CD4-positive, alpha-beta T cell treated with Interleukin-6 at 100 ng/mL for 8 hours (primary cell): ENCODE data around the gene TBL1XR1.
A peak's percentile ranks its signal among the peaks of the same experiment; 100 is the strongest.
"Not testable (repeated sequence)": the region's sequence is repeated elsewhere in the genome, so short reads cannot be mapped to it uniquely, and the experiment has no call there.

Experiments
- DNase-seq: peaks from one replicate; pipeline ENCODE4 v3.0.0-alpha.2; 2020; ENCODE audit warnings: mixed read lengths, low spot score

TBL1XR1 gene

DNA sequence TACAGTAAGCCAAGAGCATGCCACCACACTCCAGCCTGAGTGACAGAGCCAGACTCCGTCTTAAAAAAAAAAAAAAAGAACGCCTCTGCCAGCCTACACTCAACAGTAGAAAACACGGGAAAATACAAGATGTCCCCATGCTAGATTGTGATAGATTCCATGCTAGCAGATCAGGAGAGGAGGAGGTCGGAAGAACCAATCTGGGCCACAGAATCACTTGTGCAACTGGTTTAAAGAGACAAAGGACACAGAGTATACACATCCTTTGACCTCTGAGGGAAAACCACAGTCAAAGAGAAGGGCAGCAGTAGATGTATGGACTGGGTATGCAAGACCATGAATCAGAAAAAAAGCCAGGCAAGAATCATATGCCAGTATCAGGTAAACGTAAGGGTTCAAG, 15.9 kb downstream of the TBL1XR1 start:
- DNase-seq, result no peak

DNA sequence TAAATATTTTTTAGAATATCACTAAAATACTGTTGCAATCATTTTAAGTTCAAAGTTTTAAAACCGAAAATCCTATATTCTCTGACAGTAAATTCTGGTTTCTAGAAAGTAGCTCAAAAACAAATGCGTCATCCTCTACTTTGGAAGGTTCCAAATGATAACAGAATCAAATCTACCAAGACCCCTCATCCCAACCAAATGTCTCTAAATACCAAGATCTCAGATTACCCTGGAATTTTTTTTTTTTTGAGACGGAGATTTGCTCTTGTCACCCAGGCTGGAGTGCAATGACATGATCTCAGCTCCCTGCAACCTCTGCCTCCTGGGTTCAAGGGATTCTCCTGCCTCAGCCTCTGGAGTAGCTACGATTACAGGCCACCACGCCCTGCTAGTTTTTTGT, 16.8 kb downstream of the TBL1XR1 start:
- no peak for DNase-seq

- DNase-seq, result no peak
Measured at GRCh38 chr3:177179281-177180067, 17.8 kb downstream of the TBL1XR1 start.

DNA sequence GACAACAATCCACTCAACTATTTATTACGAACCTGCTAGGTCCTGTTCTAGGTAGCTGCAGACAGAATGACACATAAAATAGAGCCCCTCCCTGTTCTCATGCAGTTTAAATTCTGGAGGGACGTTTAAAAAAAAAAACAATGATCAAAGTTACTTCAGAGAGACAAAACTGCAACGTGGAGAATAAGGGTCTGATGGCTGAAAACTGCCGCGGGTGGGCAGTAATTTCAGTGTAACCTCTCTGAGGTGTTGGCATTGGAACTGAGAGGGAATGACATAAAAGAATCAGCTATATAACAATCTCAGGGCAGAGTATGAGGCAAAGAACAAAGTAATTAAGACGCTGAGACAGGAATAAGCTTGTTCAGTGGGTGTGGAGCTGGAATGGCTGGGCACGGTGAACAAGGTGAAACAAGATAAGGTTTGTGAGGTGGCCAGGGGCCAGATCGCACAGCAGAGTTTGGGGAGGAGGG, 19.5 kb downstream of the TBL1XR1 start:
- no peak for DNase-seq

- no peak for DNase-seq
Measured at GRCh38 chr3:177174607-177175170, 22.6 kb downstream of the TBL1XR1 start.

GRCh38 chr3:177169936-177170722, 27.2 kb downstream of the TBL1XR1 start:
- no peak for DNase-seq

GRCh38 chr3:177168431-177168830, 28.9 kb downstream of the TBL1XR1 start:
- DNase-seq, result no peak

DNA sequence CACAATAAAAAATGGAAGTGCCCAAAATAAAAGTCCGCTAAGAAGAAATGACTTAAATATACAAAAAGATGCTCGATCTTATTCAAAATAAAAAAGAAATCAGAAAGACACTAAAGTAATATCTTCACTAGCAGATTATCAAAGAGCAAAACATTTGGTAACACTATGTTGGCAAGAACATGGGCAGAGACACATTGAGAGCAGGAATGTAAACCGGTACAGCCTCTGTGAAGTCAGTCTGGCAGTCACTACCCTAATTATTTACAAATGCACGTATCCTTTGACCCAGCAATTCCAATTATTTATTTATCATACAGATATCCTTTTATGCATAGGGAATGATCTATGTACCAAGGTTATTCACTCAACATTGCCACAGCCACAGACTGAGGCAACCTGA, 34.5 kb downstream of the TBL1XR1 start:
- DNase-seq, result no peak

DNA sequence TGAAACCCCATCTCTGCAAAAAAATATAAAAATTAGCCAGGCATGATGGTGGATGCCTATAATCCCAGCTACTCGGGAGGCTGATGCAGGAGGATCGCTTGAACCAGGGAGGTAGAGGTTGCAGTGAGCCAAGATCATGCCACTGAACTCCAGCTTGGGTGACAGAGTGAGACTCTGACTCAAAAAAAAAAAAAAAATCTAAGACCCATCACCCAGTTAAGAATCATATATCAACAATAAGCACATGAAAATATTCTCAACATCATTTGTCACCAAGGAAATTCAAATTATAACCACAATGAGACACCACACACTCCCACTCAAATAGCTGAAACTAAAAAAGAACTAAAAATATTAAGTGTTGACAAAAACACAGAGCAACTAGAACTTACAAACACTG, 35.7 kb downstream of the TBL1XR1 start:
- DNase-seq, result not testable (repeated sequence)

GRCh38 chr3:177158461-177158860, 38.8 kb downstream of the TBL1XR1 start:
- DNase-seq, result no peak

- DNase-seq, result no peak
Measured at GRCh38 chr3:177157492-177157891, 39.8 kb downstream of the TBL1XR1 start.

GRCh38 chr3:177154733-177155132, 42.5 kb downstream of the TBL1XR1 start:
- DNase-seq, result no peak

GRCh38 chr3:177150970-177151627, 46.2 kb downstream of the TBL1XR1 start:
- DNase-seq, result peak; percentile 57

GRCh38 chr3:177150218-177150916, 46.9 kb downstream of the TBL1XR1 start:
- DNase-seq, result no peak

DNA sequence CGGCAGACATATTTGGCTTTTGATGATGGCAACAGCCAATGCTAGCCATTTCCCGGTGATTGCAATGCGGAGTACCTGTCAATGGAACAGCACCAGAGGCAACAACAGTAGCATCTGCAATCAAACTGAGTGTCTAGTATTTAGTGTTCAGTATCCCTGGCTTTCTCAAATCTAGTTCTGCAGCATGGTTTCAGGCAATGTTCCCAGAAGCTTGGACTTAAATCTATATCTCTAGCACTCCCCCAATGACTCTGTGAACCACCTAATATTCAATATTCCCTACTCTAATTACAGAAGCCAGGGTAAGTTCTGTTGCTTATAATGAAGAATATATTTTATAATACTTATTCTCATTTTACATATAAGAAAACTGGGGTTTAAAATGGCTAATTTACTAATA, 48.2 kb downstream of the TBL1XR1 start:
- no peak for DNase-seq

GRCh38 chr3:177147790-177148189, 49.5 kb downstream of the TBL1XR1 start:
- no peak for DNase-seq

- DNase-seq, result peak; percentile 22
Measured at GRCh38 chr3:177146646-177147045, 50.6 kb downstream of the TBL1XR1 start.

- no peak for DNase-seq
Measured at GRCh38 chr3:177145954-177146353, 51.3 kb downstream of the TBL1XR1 start.

GRCh38 chr3:177145381-177145780, 51.9 kb downstream of the TBL1XR1 start:
- no peak for DNase-seq

- peak; percentile 50 for DNase-seq
Measured at GRCh38 chr3:177144922-177145321, 52.4 kb downstream of the TBL1XR1 start.

DNA sequence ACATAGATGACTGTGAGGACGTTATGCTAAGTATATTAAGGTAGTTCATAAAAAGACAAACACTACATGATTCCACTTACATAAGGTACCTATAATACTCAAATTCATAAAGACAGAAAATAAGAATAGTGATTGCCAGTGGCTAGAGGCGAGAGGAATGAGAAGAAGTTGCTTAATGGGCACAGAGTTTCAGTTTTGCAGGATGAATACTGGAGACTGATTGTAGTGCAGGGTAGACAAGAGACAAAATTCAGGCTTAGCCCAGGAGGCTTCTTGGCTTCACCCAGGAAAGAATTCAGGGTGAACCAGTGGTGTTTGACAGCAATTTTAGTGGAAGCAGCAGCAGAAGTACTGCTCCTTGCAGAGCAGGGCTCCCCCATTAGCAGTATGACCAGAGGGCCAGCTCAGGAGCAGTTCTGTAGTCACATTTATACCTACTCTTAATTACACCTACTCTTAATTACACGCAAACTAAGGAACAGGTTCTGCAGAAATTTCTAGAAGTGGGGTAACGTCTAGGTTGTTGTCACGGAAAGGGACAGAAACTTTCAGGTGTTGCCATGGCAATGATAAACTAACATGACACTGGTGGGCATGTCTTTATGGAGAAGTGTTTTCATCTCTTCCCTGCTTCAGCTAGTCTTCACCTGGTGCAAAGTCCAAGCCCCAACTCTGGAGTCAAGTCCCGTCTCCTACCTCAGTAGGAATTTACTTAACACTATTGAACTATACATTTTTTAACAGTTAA, 55.2 kb downstream of the TBL1XR1 start:
- DNase-seq, result no peak
